Stimulated activated CD8-positive, alpha-beta memory T cell treated with anti-CD3 and anti-CD28 coated beads, Interleukin-4, amount 100 ng/mL, for 1 hour (primary cell): ENCODE data around the gene BLOC1S3.

ENCODE experiments used
- DNase-seq, 2 donors: peaks; one replicate each; pipeline ENCODE4 v3.0.0-alpha.2; 2020; ENCODE audit warnings: low read depth in 2 of 2, low spot score in 1 of 2

The BLOC1S3 gene

GRCh38 chr19:45180936-45181335, 2.4 kb downstream of the BLOC1S3 start:
- no peak for DNase-seq

GRCh38 chr19:45182758-45183157, 4.2 kb downstream of the BLOC1S3 start:
- no peak for DNase-seq

GRCh38 chr19:45184115-45184514, 5.5 kb downstream of the BLOC1S3 start:
- DNase-seq, result no peak

- DNase-seq, result no peak
These were observed 8.1 kb downstream of the BLOC1S3 start for GRCh38 chr19:45186509-45187334.

- DNase-seq, result no peak
These were observed 9.0 kb downstream of the BLOC1S3 start for GRCh38 chr19:45187421-45188100.

GRCh38 chr19:45189971-45190370, 11.4 kb downstream of the BLOC1S3 start:
- no peak for DNase-seq

- DNase-seq, result no peak
These were observed 12.8 kb downstream of the BLOC1S3 start for GRCh38 chr19:45191375-45191774.

- no peak for DNase-seq
These were observed 17.2 kb downstream of the BLOC1S3 start for GRCh38 chr19:45195764-45196163.

GRCh38 chr19:45200568-45200967, 22.0 kb downstream of the BLOC1S3 start:
- no peak for DNase-seq

- DNase-seq, result no peak
These were observed 24.1 kb downstream of the BLOC1S3 start for GRCh38 chr19:45202637-45203036.

GRCh38 chr19:45205810-45206209, 27.2 kb downstream of the BLOC1S3 start:
- no peak for DNase-seq

GRCh38 chr19:45206328-45206727, 27.7 kb downstream of the BLOC1S3 start:
- DNase-seq, result no peak

- no peak for DNase-seq
These were observed 33.3 kb downstream of the BLOC1S3 start for GRCh38 chr19:45211751-45212381.

- DNase-seq, result no peak
These were observed 34.4 kb downstream of the BLOC1S3 start for GRCh38 chr19:45213031-45213430.

GRCh38 chr19:45215391-45216191, 37.0 kb downstream of the BLOC1S3 start:
- DNase-seq, result no peak

- DNase-seq, result no peak
These were observed 38.1 kb downstream of the BLOC1S3 start for GRCh38 chr19:45216667-45217066.

GRCh38 chr19:45217193-45217956, 38.8 kb downstream of the BLOC1S3 start:
- DNase-seq, result no peak

GRCh38 chr19:45217957-45218334, 39.4 kb downstream of the BLOC1S3 start:
- no peak for DNase-seq

- no peak for DNase-seq
These were observed 39.8 kb downstream of the BLOC1S3 start for GRCh38 chr19:45218426-45218825.

- no peak for DNase-seq
These were observed 40.5 kb downstream of the BLOC1S3 start for GRCh38 chr19:45218911-45219743.
